ENCODE data around the gene DDX54. TPM values are rescaled to one million over a fixed set of nuclear protein-coding genes. Genes with fewer than 3 reads are reported as not detected.

The DDX54 gene
- total and polyA plus RNA-seq, 2 experiments from 2014 or later: 28.1 to 44.5 TPM

DNA sequence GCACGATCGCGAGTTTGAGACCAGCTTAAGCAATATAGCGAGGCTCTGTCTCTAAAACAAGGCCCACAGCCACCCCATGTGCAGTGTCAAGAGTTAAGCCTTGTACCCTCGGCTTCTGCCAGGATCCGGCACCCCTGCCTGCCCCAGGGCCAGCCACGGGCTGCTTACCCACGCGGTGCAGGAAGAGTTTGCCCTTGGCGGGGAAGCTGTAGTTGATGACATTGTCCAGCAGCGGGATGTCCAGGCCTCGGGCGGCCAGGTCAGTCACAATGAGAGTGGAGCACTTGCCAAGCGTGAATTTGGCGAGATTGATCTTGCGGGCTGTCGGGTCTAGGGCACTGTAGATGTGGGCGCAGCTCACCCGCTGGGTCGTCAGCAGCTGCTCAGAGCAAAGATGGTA, 13.1 kb downstream of the DDX54 start:
- Histone ChIP-seq H2AFZ (no peak overlapping the region), H3K27ac (no peak overlapping the region), H3K9ac (no peak overlapping the region), H3K27me3 (replicated peaks; ENCODE audit: insufficient read depth) (no peaks in the 10 kb centered on the region), H3K36me3 (ENCODE audit: low read depth) (peaks cover 58% of the 10 kb centered on the region), H3K9me2 (ENCODE audit: insufficient read depth) (no peaks in the 10 kb centered on the region), H3K4me3 (no peak overlapping the region), H3F3A (ENCODE audit: insufficient read depth) (no peaks in the 10 kb centered on the region), H4K20me1 (ENCODE audit: insufficient read depth) (no peaks in the 10 kb centered on the region), H3K9me3 (ENCODE audit: low read depth) (no peaks in the 10 kb centered on the region), H3K79me2 (ENCODE audit: insufficient read depth) (no peaks in the 10 kb centered on the region), H3K4me2 (ENCODE audit: unreplicated experiment) (no peak overlapping the region), H3K4me1 (ENCODE audit: insufficient read depth) (no peaks in the 10 kb centered on the region)
- DNase-seq: no peak
- in situ Hi-C loops (cut with MboI): loop anchor here (10.0 kb wide), 1 partner anchor 127 kb away; no protein-coding TSS in a partner anchor
- TF ChIP-seq EZH2 (IDR thresholded peaks at IDR 0.05; ENCODE audit: insufficient read depth, poor library complexity, severe bottlenecking) (no peak), EZH2phosphoT487 (IDR thresholded peaks at IDR 0.05; ENCODE audit: insufficient read depth, low read depth) (no peak)
- WGBS, 2 experiments (ENCODE audit: low coverage in 1 of 2, low lambda C conversion rate in 2 of 2, missing lambda C conversion rate in 2 of 2): 90 to 91% methylated on average over 20 of the region's 20 CpGs

DNA sequence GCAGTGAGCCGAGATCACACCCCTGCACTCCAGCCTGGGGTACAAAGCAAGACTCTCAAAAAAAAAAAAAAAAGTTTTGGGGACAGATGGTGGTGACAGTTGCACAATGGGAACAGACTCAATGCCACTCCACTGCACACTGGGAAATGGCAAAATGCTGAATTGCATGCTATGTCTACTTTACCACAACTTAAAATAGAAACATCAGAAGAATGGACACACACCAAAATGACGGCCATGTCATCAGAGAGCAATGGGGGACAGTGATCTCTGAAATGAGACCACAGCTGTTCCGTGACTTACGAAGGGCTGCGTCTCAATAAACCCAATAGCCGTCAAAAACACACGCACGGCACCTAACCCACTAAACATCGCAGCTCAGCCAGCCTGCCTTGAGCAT, 13.7 kb downstream of the DDX54 start:
- no peak for DNase-seq
- Histone ChIP-seq H3F3A (ENCODE audit: insufficient read depth) (no peaks in the 10 kb centered on the region), H3K4me1 (ENCODE audit: insufficient read depth) (no peaks in the 10 kb centered on the region), H3K9me3 (ENCODE audit: low read depth) (no peaks in the 10 kb centered on the region), H3K27me3 (replicated peaks; ENCODE audit: insufficient read depth) (no peaks in the 10 kb centered on the region), H3K9me2 (ENCODE audit: insufficient read depth) (no peaks in the 10 kb centered on the region), H3K27ac (no peak overlapping the region), H3K4me3 (no peak overlapping the region), H3K79me2 (ENCODE audit: insufficient read depth) (no peaks in the 10 kb centered on the region), H3K9ac (no peak overlapping the region), H3K36me3 (ENCODE audit: low read depth) (peaks cover 51% of the 10 kb centered on the region), H4K20me1 (ENCODE audit: insufficient read depth) (no peaks in the 10 kb centered on the region), H2AFZ (no peak overlapping the region), H3K4me2 (ENCODE audit: unreplicated experiment) (no peak overlapping the region)
- no peak for TF ChIP-seq EZH2phosphoT487 (IDR thresholded peaks at IDR 0.05; ENCODE audit: insufficient read depth, low read depth)
- TF ChIP-seq EZH2 (IDR thresholded peaks at IDR 0.05; ENCODE audit: insufficient read depth, poor library complexity, severe bottlenecking): no peak
- WGBS, 2 experiments (ENCODE audit: low coverage in 1 of 2, low lambda C conversion rate in 2 of 2, missing lambda C conversion rate in 2 of 2): 98 to 99% methylated on average over 9 of the region's 9 CpGs
- in situ Hi-C loops (cut with MboI): loop anchor here (10.0 kb wide), 1 partner anchor 127 kb away; no protein-coding TSS in a partner anchor

DNA sequence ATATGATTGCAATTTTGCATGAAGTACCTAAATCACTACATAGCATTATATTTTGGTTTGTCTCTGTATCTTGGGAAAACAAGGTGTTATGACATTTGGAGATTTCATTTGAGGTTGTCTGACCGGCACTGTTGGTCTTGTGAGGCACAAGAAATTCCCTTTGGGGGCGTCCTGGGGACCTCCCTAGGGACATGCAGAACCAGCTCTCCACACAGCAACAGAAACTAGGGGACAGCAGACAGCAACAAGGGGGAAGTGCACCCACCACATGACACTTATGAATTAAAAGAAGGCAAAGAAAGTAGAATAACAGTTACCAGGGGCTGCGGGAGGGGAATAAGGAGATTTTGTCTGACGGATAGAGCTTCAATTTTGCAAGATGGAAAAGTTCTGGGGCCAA, 14.4 kb downstream of the DDX54 start:
- no peaks in the 10 kb centered on the region for H3K4me1 ChIP-seq (ENCODE audit: insufficient read depth)
- H3K9ac ChIP-seq: no peak overlapping the region
- DNase-seq: no peak
- H3K27me3 ChIP-seq (replicated peaks; ENCODE audit: insufficient read depth): no peaks in the 10 kb centered on the region
- no peak overlapping the region for H3K27ac ChIP-seq
- H4K20me1 ChIP-seq (ENCODE audit: insufficient read depth): no peaks in the 10 kb centered on the region
- in situ Hi-C loops (cut with MboI): loop anchor here (10.0 kb wide), 1 partner anchor 126 kb away; no protein-coding TSS in a partner anchor
- no peaks in the 10 kb centered on the region for H3K9me2 ChIP-seq (ENCODE audit: insufficient read depth)
- peaks cover 50% of the 10 kb centered on the region for H3K36me3 ChIP-seq (ENCODE audit: low read depth)
- no peaks in the 10 kb centered on the region for H3K9me3 ChIP-seq (ENCODE audit: low read depth)
- H3F3A ChIP-seq (ENCODE audit: insufficient read depth): no peaks in the 10 kb centered on the region
- no peak overlapping the region for H2AFZ ChIP-seq
- H3K79me2 ChIP-seq (ENCODE audit: insufficient read depth): no peaks in the 10 kb centered on the region
- no peak overlapping the region for H3K4me2 ChIP-seq (ENCODE audit: unreplicated experiment)
- WGBS, 2 experiments (ENCODE audit: low coverage in 1 of 2, low lambda C conversion rate in 2 of 2, missing lambda C conversion rate in 2 of 2): 99 to 100% methylated on average over 4 of the region's 4 CpGs
- H3K4me3 ChIP-seq: no peak overlapping the region
- TF ChIP-seq EZH2 (IDR thresholded peaks at IDR 0.05; ENCODE audit: insufficient read depth, poor library complexity, severe bottlenecking): no peak
- TF ChIP-seq EZH2phosphoT487 (IDR thresholded peaks at IDR 0.05; ENCODE audit: insufficient read depth, low read depth): no peak

DNA sequence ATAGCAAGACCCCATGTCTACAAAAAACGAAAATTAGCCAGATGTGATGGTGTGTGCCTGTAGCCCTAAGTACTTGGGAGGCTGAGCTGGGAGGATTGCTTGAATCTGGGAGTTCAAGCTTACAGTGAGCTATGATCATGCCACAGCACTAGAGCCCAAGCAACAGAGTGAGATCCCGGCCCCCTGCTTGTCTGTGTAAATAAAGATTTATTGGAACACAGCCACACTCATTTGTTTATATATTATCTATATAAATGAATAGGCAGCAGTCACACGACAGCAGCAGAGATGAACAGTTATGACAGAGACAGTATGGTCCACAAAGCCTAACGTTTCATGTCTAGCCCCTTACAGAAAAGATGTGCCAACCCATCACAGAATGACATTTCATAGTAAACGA, 14.8 kb downstream of the DDX54 start:
- no peaks in the 10 kb centered on the region for H3K79me2 ChIP-seq (ENCODE audit: insufficient read depth)
- H3F3A ChIP-seq (ENCODE audit: insufficient read depth): no peaks in the 10 kb centered on the region
- H3K4me2 ChIP-seq (ENCODE audit: unreplicated experiment): no peak overlapping the region
- no peaks in the 10 kb centered on the region for H3K27me3 ChIP-seq (replicated peaks; ENCODE audit: insufficient read depth)
- no peaks in the 10 kb centered on the region for H3K4me1 ChIP-seq (ENCODE audit: insufficient read depth)
- no peak overlapping the region for H3K4me3 ChIP-seq
- no peak for DNase-seq
- 88 to 90% methylated on average over 5 of the region's 5 CpGs for WGBS, 2 experiments (ENCODE audit: low coverage in 1 of 2, low lambda C conversion rate in 2 of 2, missing lambda C conversion rate in 2 of 2)
- no peak overlapping the region for H3K27ac ChIP-seq
- in situ Hi-C loops (cut with MboI): loop anchor here (10.0 kb wide), 1 partner anchor 126 kb away; no protein-coding TSS in a partner anchor
- H2AFZ ChIP-seq: no peak overlapping the region
- no peaks in the 10 kb centered on the region for H4K20me1 ChIP-seq (ENCODE audit: insufficient read depth)
- no peaks in the 10 kb centered on the region for H3K9me3 ChIP-seq (ENCODE audit: low read depth)
- no peak overlapping the region for H3K9ac ChIP-seq
- no peak for TF ChIP-seq EZH2 (IDR thresholded peaks at IDR 0.05; ENCODE audit: insufficient read depth, poor library complexity, severe bottlenecking)
- TF ChIP-seq EZH2phosphoT487 (IDR thresholded peaks at IDR 0.05; ENCODE audit: insufficient read depth, low read depth): no peak
- H3K36me3 ChIP-seq (ENCODE audit: low read depth): peaks cover 50% of the 10 kb centered on the region
- no peaks in the 10 kb centered on the region for H3K9me2 ChIP-seq (ENCODE audit: insufficient read depth)

DNA sequence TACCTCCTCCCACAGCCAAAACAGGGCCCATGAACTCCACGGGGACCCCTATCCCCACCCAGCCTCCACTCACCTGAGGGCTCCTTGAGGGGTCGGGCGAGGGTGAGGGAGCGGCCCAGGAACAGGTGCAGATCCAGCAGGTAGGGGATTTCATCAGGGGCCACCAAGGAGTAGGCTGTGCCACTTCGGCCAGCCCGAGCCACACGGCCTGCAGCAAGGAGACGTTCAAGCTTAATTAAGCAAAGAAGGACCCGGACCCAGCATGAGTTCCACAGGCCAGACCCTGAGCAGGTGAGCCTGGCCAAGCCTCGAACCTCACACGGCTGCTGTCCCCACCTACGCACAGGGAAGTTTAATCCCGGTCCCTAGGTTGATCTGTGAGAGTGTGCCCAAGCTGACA, 15.6 kb downstream of the DDX54 start:
- Histone ChIP-seq H3K9ac (no peak overlapping the region), H3K36me3 (ENCODE audit: low read depth) (peaks cover 50% of the 10 kb centered on the region), H2AFZ (no peak overlapping the region), H4K20me1 (ENCODE audit: insufficient read depth) (no peaks in the 10 kb centered on the region), H3K79me2 (ENCODE audit: insufficient read depth) (no peaks in the 10 kb centered on the region), H3K9me3 (ENCODE audit: low read depth) (no peaks in the 10 kb centered on the region), H3K4me2 (ENCODE audit: unreplicated experiment) (no peak overlapping the region), H3K27me3 (replicated peaks; ENCODE audit: insufficient read depth) (no peaks in the 10 kb centered on the region), H3F3A (ENCODE audit: insufficient read depth) (no peaks in the 10 kb centered on the region), H3K4me1 (ENCODE audit: insufficient read depth) (no peaks in the 10 kb centered on the region), H3K9me2 (ENCODE audit: insufficient read depth) (no peaks in the 10 kb centered on the region), H3K4me3 (no peak overlapping the region), H3K27ac (no peak overlapping the region)
- in situ Hi-C loops (cut with MboI): loop anchor here (10.0 kb wide), 1 partner anchor 125 kb away; no protein-coding TSS in a partner anchor
- no peak for TF ChIP-seq EZH2 (IDR thresholded peaks at IDR 0.05; ENCODE audit: insufficient read depth, poor library complexity, severe bottlenecking)
- 91 to 95% methylated on average over 11 to 13 of the region's 13 CpGs for WGBS, 2 experiments (ENCODE audit: low coverage in 1 of 2, low lambda C conversion rate in 2 of 2, missing lambda C conversion rate in 2 of 2)
- DNase-seq: no peak
